Mesendoderm (in vitro differentiated cells): ENCODE results near the gene POMT1.
"Not testable (repeated sequence)": the region's sequence is repeated elsewhere in the genome, so short reads cannot be mapped to it uniquely, and the experiment has no call there.

Experiments
- DNase-seq: peaks from one replicate; pipeline ENCODE4 v3.0.0; 2013
- H2AK5ac ChIP-seq: 2 replicates; pipeline ENCODE4 v1.6.1; 2013; ENCODE audit warnings: low read length, inconsistent platforms
- H2BK120ac ChIP-seq: 2 replicates; pipeline ENCODE4 v1.6.1; 2013; ENCODE audit warnings: low read depth, mild to moderate bottlenecking, low read length, moderate library complexity, mixed read lengths
- H2BK15ac ChIP-seq: replicated peaks from 2 replicates; pipeline ENCODE4 v1.6.1; 2013; ENCODE audit warnings: low read depth, mild to moderate bottlenecking, moderate library complexity
- H2BK5ac ChIP-seq: 2 replicates; pipeline ENCODE4 v1.6.1; 2013; ENCODE audit warnings: low read length, inconsistent platforms
- H3K18ac ChIP-seq: 2 replicates; pipeline ENCODE4 v1.6.1; 2013; ENCODE audit warnings: mild to moderate bottlenecking, low read length, mixed read lengths
- H3K23ac ChIP-seq: one replicate; pipeline ENCODE4 v1.6.1; 2013; ENCODE audit warnings: low read length
- H3K27ac ChIP-seq: 2 replicates; pipeline ENCODE4 v1.5.1; 2013; ENCODE audit warnings: low read depth, mild to moderate bottlenecking, inconsistent platforms, low read length, moderate library complexity
- H3K27me3 ChIP-seq: 2 replicates; pipeline ENCODE4 v1.6.1; 2013; ENCODE audit warnings: low read length, control low read depth, mild to moderate bottlenecking, inconsistent platforms; ENCODE audit not compliant: insufficient read depth, poor library complexity
- H3K36me3 ChIP-seq: 2 replicates; pipeline ENCODE4 v1.6.1; 2013; ENCODE audit warnings: low read length, inconsistent platforms; ENCODE audit not compliant: control insufficient read depth, insufficient read depth
- H3K4ac ChIP-seq: one replicate; pipeline ENCODE4 v1.6.1; 2013; ENCODE audit warnings: low read depth, mild to moderate bottlenecking, low read length, moderate library complexity
- H3K4me1 ChIP-seq: 2 replicates; pipeline ENCODE4 v1.6.1; 2013; ENCODE audit warnings: low read depth, low read length, inconsistent platforms; ENCODE audit not compliant: control insufficient read depth
- H3K4me2 ChIP-seq: 2 replicates; pipeline ENCODE4 v1.6.1; 2013; ENCODE audit warnings: low read length
- H3K4me3 ChIP-seq: 2 replicates; pipeline ENCODE4 v1.5.1; 2013; ENCODE audit warnings: mild to moderate bottlenecking, low read length
- H3K56ac ChIP-seq: one replicate; pipeline ENCODE4 v1.6.1; 2013; ENCODE audit warnings: low read length
- H3K79me1 ChIP-seq: 2 replicates; pipeline ENCODE4 v1.6.1; 2013; ENCODE audit warnings: low read length, inconsistent platforms
- H3K79me2 ChIP-seq: 2 replicates; pipeline ENCODE4 v1.6.1; 2013; ENCODE audit warnings: mild to moderate bottlenecking, low read length; ENCODE audit not compliant: control insufficient read depth, insufficient read depth
- H3K9ac ChIP-seq: 2 replicates; pipeline ENCODE4 v1.6.1; 2013; ENCODE audit warnings: low read length, inconsistent platforms
- H4K5ac ChIP-seq: one replicate; pipeline ENCODE4 v1.6.1; 2013; ENCODE audit warnings: low read length
- H4K8ac ChIP-seq: one replicate; pipeline ENCODE4 v1.6.1; 2013; ENCODE audit warnings: low read depth, mild to moderate bottlenecking, control low read depth, low read length, moderate library complexity
- WGBS: extraction: QIAGEN DNeasy Blood & Tissue Kit; methylation state at CpG from one replicate; pipeline ENCODE4 v1.1.7; 2013; ENCODE audit warnings: low lambda C conversion rate, missing lambda C conversion rate; ENCODE audit not compliant: insufficient coverage; ENCODE audit errors: extremely low coverage; 5-methylcytosine and 5-hydroxymethylcytosine counted together

Gene POMT1

DNA sequence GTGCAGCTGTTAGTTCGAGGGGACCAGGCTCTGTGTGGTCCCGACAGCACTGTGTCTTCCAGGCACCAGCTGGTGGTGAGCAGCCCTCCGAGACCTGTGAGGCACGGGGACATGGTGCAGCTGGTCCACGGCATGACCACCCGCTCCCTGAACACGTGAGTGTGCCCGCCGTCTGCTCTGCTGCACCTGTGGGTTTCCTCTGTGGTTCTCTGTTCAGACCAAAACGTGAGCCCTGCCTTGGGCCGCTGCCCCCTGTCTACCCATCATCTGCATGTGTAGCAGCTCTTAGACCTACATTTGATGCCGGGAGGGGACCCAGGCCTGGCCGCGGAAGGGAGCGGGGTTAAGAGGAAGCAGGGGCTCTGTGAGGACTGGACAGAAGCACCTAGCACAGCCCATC lies 10.5 kb downstream of the POMT1 start:
- Histone ChIP-seq H4K5ac (no peak overlapping the region), H3K27ac (no peak overlapping the region), H3K36me3 (peaks cover 14% of the 10 kb centered on the region)

DNA sequence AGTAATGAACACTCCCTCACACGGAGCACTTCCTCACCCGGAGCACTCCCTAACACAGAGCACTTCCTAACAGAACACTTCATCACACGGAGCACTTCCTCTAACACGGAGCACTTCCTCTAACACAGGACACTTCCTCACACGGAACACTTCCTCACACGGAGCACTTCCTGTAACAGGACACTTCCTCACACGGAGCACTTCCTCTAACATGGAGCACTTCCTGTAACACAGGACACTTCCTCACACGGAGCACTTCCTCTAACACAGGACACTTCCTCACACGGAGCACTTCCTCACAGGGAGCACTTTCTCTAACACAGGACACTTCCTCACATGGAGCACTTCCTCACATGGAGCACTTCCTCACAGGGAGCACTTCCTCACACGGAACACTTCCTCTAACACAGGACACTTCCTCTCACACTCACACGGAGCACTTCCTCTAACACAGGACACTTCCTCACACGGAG lies 12.9 kb downstream of the POMT1 start:
- not testable (repeated sequence) for H3K79me1 ChIP-seq, DNase-seq, H3K4ac ChIP-seq, H3K4me1 ChIP-seq, H3K27me3 ChIP-seq, H2AK5ac ChIP-seq, H3K23ac ChIP-seq, H3K27ac ChIP-seq, H2BK120ac ChIP-seq, H2BK15ac ChIP-seq, H3K4me3 ChIP-seq, H2BK5ac ChIP-seq, H3K79me2 ChIP-seq, H4K5ac ChIP-seq, H3K18ac ChIP-seq, H3K56ac ChIP-seq, H3K4me2 ChIP-seq, H4K8ac ChIP-seq, H3K9ac ChIP-seq
- H3K36me3 ChIP-seq: peaks cover 24% of the 10 kb centered on the region
- no CpG with 5 or more reads among the region's 12 CpGs for WGBS

More for the DNA sequence above, 10.5 kb downstream of the POMT1 start:
- Histone ChIP-seq H3K4me2 (no peak overlapping the region), H2BK15ac (no peak overlapping the region), H3K79me1 (no peaks in the 10 kb centered on the region), H3K4me1 (no peaks in the 10 kb centered on the region), H2AK5ac (no peak overlapping the region), H2BK5ac (no peak overlapping the region), H3K4ac (no peak overlapping the region), H3K23ac (no peak overlapping the region), H3K79me2 (no peaks in the 10 kb centered on the region), H3K56ac (no peak overlapping the region), H3K4me3 (no peak overlapping the region), H4K8ac (no peak overlapping the region), H2BK120ac (no peak overlapping the region), H3K27me3 (no peaks in the 10 kb centered on the region), H3K18ac (no peak overlapping the region), H3K9ac (no peak overlapping the region)
- no CpG with 5 or more reads among the region's 15 CpGs for WGBS
- DNase-seq: no peak

DNA sequence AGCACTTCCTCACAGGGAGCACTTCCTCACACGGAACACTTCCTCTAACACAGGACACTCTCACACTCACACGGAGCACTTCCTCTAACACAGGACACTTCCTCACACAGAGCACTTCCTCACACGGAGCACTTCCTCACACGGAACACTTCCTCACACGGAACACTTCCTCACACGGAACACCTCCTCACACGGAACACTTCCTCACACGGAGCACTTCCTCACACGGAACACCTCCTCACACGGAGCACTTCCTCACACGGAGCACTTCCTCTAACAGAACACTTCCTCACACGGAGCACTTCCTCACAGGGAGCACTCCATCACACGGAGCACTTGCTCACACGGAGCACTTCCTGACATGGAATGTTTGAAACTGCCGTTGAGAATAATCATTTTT lies 13.4 kb downstream of the POMT1 start:
- Histone ChIP-seq H3K9ac (no peak overlapping the region), H3K4me1 (no peaks in the 10 kb centered on the region), H3K36me3 (peaks cover 24% of the 10 kb centered on the region), H3K4me3 (no peak overlapping the region), H3K4ac (no peak overlapping the region), H4K5ac (no peak overlapping the region), H2BK15ac (no peak overlapping the region), H3K23ac (no peak overlapping the region), H2AK5ac (no peak overlapping the region), H2BK5ac (no peak overlapping the region), H3K79me2 (no peaks in the 10 kb centered on the region), H3K27me3 (no peaks in the 10 kb centered on the region), H3K4me2 (no peak overlapping the region), H3K27ac (no peak overlapping the region), H3K56ac (no peak overlapping the region), H3K18ac (no peak overlapping the region), H4K8ac (no peak overlapping the region), H2BK120ac (no peak overlapping the region), H3K79me1 (no peaks in the 10 kb centered on the region)
- WGBS: no CpG with 5 or more reads among the region's 15 CpGs
- no peak for DNase-seq

DNA sequence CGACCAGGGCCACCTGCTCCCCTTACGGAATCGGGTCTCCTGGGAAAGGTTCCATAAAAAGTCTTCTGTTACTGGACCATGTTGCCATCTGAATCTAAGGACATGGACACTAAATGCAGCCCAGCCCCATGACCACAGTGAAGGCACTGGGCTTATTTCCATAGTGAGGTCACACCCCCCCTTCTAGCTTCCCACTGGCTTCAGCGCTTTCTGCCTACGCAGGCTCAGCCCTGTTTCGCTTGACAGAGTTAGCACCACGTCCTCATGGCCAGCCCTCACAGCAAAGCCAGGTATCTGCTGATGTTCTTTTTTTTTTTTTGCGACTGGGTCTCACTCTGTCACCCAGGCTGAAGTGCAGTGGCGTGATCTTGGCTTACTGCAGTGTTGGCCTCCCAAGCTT lies 14.2 kb downstream of the POMT1 start:
- H4K5ac ChIP-seq: no peak overlapping the region
- H3K56ac ChIP-seq: no peak overlapping the region
- H3K36me3 ChIP-seq: peaks cover 24% of the 10 kb centered on the region
- H3K27ac ChIP-seq: no peak overlapping the region
- no peak overlapping the region for H2BK15ac ChIP-seq
- no peak overlapping the region for H2BK120ac ChIP-seq
- no peak overlapping the region for H3K4me3 ChIP-seq
- no peak overlapping the region for H3K4ac ChIP-seq
- no peak overlapping the region for H4K8ac ChIP-seq
- H2AK5ac ChIP-seq: no peak overlapping the region
- H3K23ac ChIP-seq: no peak overlapping the region
- H2BK5ac ChIP-seq: no peak overlapping the region
- H3K79me1 ChIP-seq: no peaks in the 10 kb centered on the region
- DNase-seq: no peak
- no peaks in the 10 kb centered on the region for H3K27me3 ChIP-seq
- no peaks in the 10 kb centered on the region for H3K4me1 ChIP-seq
- no CpG with 5 or more reads among the region's 9 CpGs for WGBS
- H3K4me2 ChIP-seq: no peak overlapping the region
- H3K18ac ChIP-seq: no peak overlapping the region
- H3K9ac ChIP-seq: no peak overlapping the region
- H3K79me2 ChIP-seq: no peaks in the 10 kb centered on the region

DNA sequence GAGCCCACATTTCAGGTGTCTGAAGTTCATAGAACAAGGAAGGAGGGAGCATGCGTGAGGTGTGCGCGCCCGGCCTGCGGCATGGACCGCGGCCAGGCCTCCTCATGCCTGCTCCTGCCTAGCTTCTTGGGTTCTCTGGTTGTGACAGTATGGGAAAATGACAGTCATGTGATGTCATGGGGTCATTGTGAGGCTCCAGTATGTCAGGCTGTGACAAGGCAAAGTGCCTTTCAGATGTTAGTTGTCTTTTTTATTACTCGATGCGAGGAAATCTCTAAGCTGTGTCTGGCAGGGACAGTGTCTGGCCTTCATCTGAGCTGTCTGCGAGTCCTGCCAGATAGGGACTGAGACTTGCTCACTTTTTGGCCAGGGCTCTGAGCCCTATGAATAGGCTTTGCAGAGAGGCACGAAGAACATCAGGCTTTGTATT lies 15.1 kb downstream of the POMT1 start:
- H3K36me3 ChIP-seq: peaks cover 25% of the 10 kb centered on the region

DNA sequence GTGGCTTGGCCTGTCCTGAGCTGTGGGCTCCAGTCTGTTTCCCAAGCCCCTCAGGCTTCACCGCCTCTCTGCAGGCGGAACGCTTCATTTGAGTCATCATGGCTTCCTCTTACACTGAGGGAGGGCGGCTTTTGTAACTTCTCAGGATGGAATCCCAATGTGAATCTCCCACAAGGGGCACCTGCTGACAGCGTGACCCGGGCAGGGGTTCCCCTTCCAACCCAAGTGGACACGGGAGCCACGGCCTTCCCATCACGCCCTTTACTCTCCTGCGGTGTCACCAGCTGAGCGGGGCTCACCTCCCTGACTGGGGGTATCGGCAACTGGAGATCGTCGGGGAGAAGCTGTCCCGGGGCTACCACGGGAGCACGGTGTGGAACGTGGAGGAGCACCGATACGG lies 15.8 kb downstream of the POMT1 start:
- H3K27me3 ChIP-seq: no peaks in the 10 kb centered on the region
- no peak overlapping the region for H3K23ac ChIP-seq
- H3K9ac ChIP-seq: no peak overlapping the region
- H3K4me1 ChIP-seq: no peaks in the 10 kb centered on the region
- H3K4ac ChIP-seq: no peak overlapping the region
- no peak for DNase-seq
- H3K56ac ChIP-seq: no peak overlapping the region
- no peak overlapping the region for H2BK120ac ChIP-seq
- no CpG with 5 or more reads among the region's 20 CpGs for WGBS
- no peak overlapping the region for H3K4me3 ChIP-seq
- H3K27ac ChIP-seq: no peak overlapping the region
- no peak overlapping the region for H2BK15ac ChIP-seq
- no peak overlapping the region for H4K8ac ChIP-seq
- H3K18ac ChIP-seq: no peak overlapping the region
- no peak overlapping the region for H3K4me2 ChIP-seq
- no peaks in the 10 kb centered on the region for H3K79me1 ChIP-seq
- peaks cover 27% of the 10 kb centered on the region for H3K36me3 ChIP-seq
- H3K79me2 ChIP-seq: no peaks in the 10 kb centered on the region
- no peak overlapping the region for H2BK5ac ChIP-seq
- H2AK5ac ChIP-seq: no peak overlapping the region
- H4K5ac ChIP-seq: no peak overlapping the region

More for the DNA sequence above, 15.1 kb downstream of the POMT1 start:
- Histone ChIP-seq H3K9ac (no peak overlapping the region), H3K4me3 (no peak overlapping the region), H3K79me2 (no peaks in the 10 kb centered on the region), H3K4me1 (no peaks in the 10 kb centered on the region), H3K79me1 (no peaks in the 10 kb centered on the region), H2BK120ac (no peak overlapping the region), H3K27ac (no peak overlapping the region), H2BK15ac (no peak overlapping the region), H2AK5ac (no peak overlapping the region), H3K23ac (no peak overlapping the region), H3K56ac (no peak overlapping the region), H3K4me2 (no peak overlapping the region), H3K18ac (no peak overlapping the region), H3K27me3 (no peaks in the 10 kb centered on the region), H4K5ac (no peak overlapping the region), H4K8ac (no peak overlapping the region), H3K4ac (no peak overlapping the region), H2BK5ac (no peak overlapping the region)
- WGBS: no CpG with 5 or more reads among the region's 11 CpGs
- no peak for DNase-seq
